H9 (cell line): ENCODE results near the gene FMNL3. TPM values are rescaled to one million over a fixed set of nuclear protein-coding genes. Genes with fewer than 3 reads are reported as not detected.

ENCODE experiments used
- DNase-seq: peaks from one replicate; pipeline ENCODE4 v3.0.0-alpha.2; 2017
- H2AFZ ChIP-seq: one replicate; pipeline ENCODE4 v1.6.1; 2013; ENCODE audit warnings: mild to moderate bottlenecking, low read length, control low read depth, moderate library complexity
- H2AK5ac ChIP-seq: 2 replicates; pipeline ENCODE4 v1.6.1; 2013; ENCODE audit warnings: low read length, control low read depth, mixed read lengths; ENCODE audit not compliant: insufficient read length
- H2BK120ac ChIP-seq: one replicate; pipeline ENCODE4 v1.6.1; 2013; ENCODE audit warnings: low read depth, mild to moderate bottlenecking, low read length, control low read depth, inconsistent platforms; ENCODE audit not compliant: poor library complexity, severe bottlenecking
- H2BK12ac ChIP-seq: 2 replicates; pipeline ENCODE4 v1.6.1; 2013; ENCODE audit warnings: low read length, control low read depth, mixed read lengths, low read depth; ENCODE audit not compliant: insufficient read length
- H2BK15ac ChIP-seq: 2 replicates; pipeline ENCODE4 v1.6.1; 2013; ENCODE audit warnings: low read depth, low read length, control low read depth
- H2BK20ac ChIP-seq: one replicate; pipeline ENCODE4 v1.6.1; 2013; ENCODE audit warnings: low read depth, mild to moderate bottlenecking, low read length, control low read depth, inconsistent platforms; ENCODE audit not compliant: poor library complexity, severe bottlenecking
- H2BK5ac ChIP-seq: 2 replicates; pipeline ENCODE4 v1.6.1; 2013; ENCODE audit warnings: low read length, control low read depth, mixed read lengths; ENCODE audit not compliant: insufficient read length
- H3K14ac ChIP-seq: 2 replicates; pipeline ENCODE4 v1.6.1; 2013; ENCODE audit warnings: low read length, control low read depth; ENCODE audit not compliant: insufficient read depth
- H3K18ac ChIP-seq: 2 replicates; pipeline ENCODE4 v1.6.1; 2013; ENCODE audit warnings: low read depth, mild to moderate bottlenecking, mixed read lengths, low read length, control low read depth; ENCODE audit not compliant: insufficient read length
- H3K23ac ChIP-seq: 2 replicates; pipeline ENCODE4 v1.6.1; 2013; ENCODE audit warnings: low read length, control low read depth, mixed read lengths, low read depth; ENCODE audit not compliant: insufficient read length
- H3K23me2 ChIP-seq: 2 replicates; pipeline ENCODE4 v1.6.1; 2013; ENCODE audit warnings: low read depth, mild to moderate bottlenecking, mixed read lengths, low read length, control low read depth; ENCODE audit not compliant: insufficient read length, poor library complexity, severe bottlenecking
- H3K27ac ChIP-seq: 2 replicates; pipeline ENCODE4 v1.5.1; 2013; ENCODE audit warnings: low read length, control low read depth, mixed read lengths, low read depth; ENCODE audit not compliant: insufficient read length
- H3K27me3 ChIP-seq: 2 replicates; pipeline ENCODE4 v1.6.1; 2013; ENCODE audit warnings: low read length, control low read depth, inconsistent platforms; ENCODE audit not compliant: insufficient read depth
- H3K4ac ChIP-seq: 2 replicates; pipeline ENCODE4 v1.6.1; 2013; ENCODE audit warnings: low read depth, mild to moderate bottlenecking, control low read depth, inconsistent platforms, low read length, moderate library complexity
- H3K4me1 ChIP-seq: 2 replicates; pipeline ENCODE4 v1.6.1; 2013; ENCODE audit warnings: low read length, control low read depth, inconsistent platforms; ENCODE audit not compliant: insufficient read depth
- H3K4me2 ChIP-seq: 2 replicates; pipeline ENCODE4 v1.6.1; 2013; ENCODE audit warnings: low read length, control low read depth, mixed read lengths; ENCODE audit not compliant: insufficient read length, insufficient read depth
- H3K56ac ChIP-seq: 2 replicates; pipeline ENCODE4 v1.6.1; 2013; ENCODE audit warnings: low read depth, mild to moderate bottlenecking, mixed read lengths, low read length, control low read depth; ENCODE audit not compliant: insufficient read length
- H3K79me1 ChIP-seq: 2 replicates; pipeline ENCODE4 v1.6.1; 2013; ENCODE audit warnings: low read depth, mild to moderate bottlenecking, moderate library complexity, low read length, control low read depth, inconsistent platforms; ENCODE audit not compliant: insufficient read depth, poor library complexity, severe bottlenecking
- H3K79me2 ChIP-seq: 2 replicates; pipeline ENCODE4 v1.6.1; 2013; ENCODE audit warnings: low read length, control low read depth, inconsistent platforms; ENCODE audit not compliant: insufficient read depth
- H3K9ac ChIP-seq: 2 replicates; pipeline ENCODE4 v1.6.1; 2013; ENCODE audit warnings: low read length, control low read depth, mixed read lengths; ENCODE audit not compliant: insufficient read length; ENCODE audit errors: extremely low read depth
- H3K9me3 ChIP-seq: one replicate; pipeline ENCODE4 v1.6.1; 2013; ENCODE audit warnings: low read depth, low read length, inconsistent platforms; ENCODE audit not compliant: control insufficient read depth
- H3T11ph ChIP-seq: one replicate; pipeline ENCODE4 v1.6.1; 2013; ENCODE audit warnings: mild to moderate bottlenecking, low read length, control low read depth, inconsistent platforms
- H4K20me1 ChIP-seq: one replicate; pipeline ENCODE4 v1.6.1; 2013; ENCODE audit not compliant: control insufficient read depth, insufficient read length, insufficient read depth
- H4K5ac ChIP-seq: 2 replicates; pipeline ENCODE4 v1.6.1; 2013; ENCODE audit warnings: low read depth, mild to moderate bottlenecking, mixed read lengths, low read length, control low read depth; ENCODE audit not compliant: insufficient read length
- H4K8ac ChIP-seq: replicated peaks from 2 replicates; pipeline ENCODE4 v1.6.1; 2013; ENCODE audit warnings: low read length, control low read depth, mixed read lengths, low read depth; ENCODE audit not compliant: insufficient read length
- H4K91ac ChIP-seq: 2 replicates; pipeline ENCODE4 v1.6.1; 2013; ENCODE audit warnings: low read depth, mild to moderate bottlenecking, moderate library complexity, mixed read lengths, low read length, control low read depth; ENCODE audit not compliant: insufficient read length
- H3K27ac Mint-ChIP-seq, 3 experiments: 2 replicates in 2 of 3; 3 replicates in 1 of 3; pipeline ENCODE4 v1.8.0; 2020 to 2021; ENCODE audit warnings: mixed read lengths in 3 of 3, mild to moderate bottlenecking in 1 of 3, moderate library complexity in 1 of 3
- H3K27me3 Mint-ChIP-seq: 2 replicates; pipeline ENCODE4 v1.8.0; 2021; ENCODE audit warnings: low read depth, mild to moderate bottlenecking, moderate library complexity, mixed read lengths
- H3K36me3 Mint-ChIP-seq, 3 experiments: 2 replicates in 2 of 3; 3 replicates in 1 of 3; pipeline ENCODE4 v1.8.0; 2020 to 2021; ENCODE audit warnings: low read depth in 3 of 3, mixed read lengths in 3 of 3; ENCODE audit not compliant: insufficient read depth in 1 of 3
- H3K4me1 Mint-ChIP-seq, 2 experiments: 2 replicates each; pipeline ENCODE4 v1.8.0; 2020; ENCODE audit warnings: mixed read lengths in 2 of 2
- H3K4me3 Mint-ChIP-seq, 2 experiments: 2 replicates in 1 of 2; 3 replicates in 1 of 2; pipeline ENCODE4 v1.8.0; 2020 to 2021; ENCODE audit warnings: mild to moderate bottlenecking in 2 of 2, mixed read lengths in 2 of 2, moderate library complexity in 1 of 2
- H3K9me3 Mint-ChIP-seq, 2 experiments: 2 replicates in 1 of 2; 3 replicates in 1 of 2; pipeline ENCODE4 v1.8.0; 2020; ENCODE audit warnings: mild to moderate bottlenecking in 2 of 2, mixed read lengths in 2 of 2, moderate library complexity in 1 of 2
- WGBS: extraction: QIAGEN DNeasy Blood & Tissue Kit; methylation state at CpG from one replicate; pipeline ENCODE4 v1.1.7; 2013; ENCODE audit warnings: missing lambda C conversion rate, low lambda C conversion rate, mixed read lengths; ENCODE audit not compliant: insufficient read length; ENCODE audit errors: extremely low coverage; 5-methylcytosine and 5-hydroxymethylcytosine counted together
- total RNA-seq: library from RNA; stranded (reverse); gene quantifications from 2 replicates; pipeline ENCODE4 v1.2.1, GENCODE V29; 2021
- TF ChIP-seq, protein P1 (sequence below): fragments of 200-600 bp; sonication (generic); conservative IDR thresholded peaks from 3 replicates; pipeline ENCODE4 v1.8.0; 2021; ENCODE audit warnings: antibody characterized with exemption, mild to moderate bottlenecking

FMNL3 gene
- total RNA-seq, 1 experiment from 2014 or later, result 22.8 TPM

- no peak overlapping the region for H3K4ac ChIP-seq
- no peak overlapping the region for H3K56ac ChIP-seq
- no peak overlapping the region for H3K23ac ChIP-seq
- H3K9ac ChIP-seq, result peak overlapping the region; percentile 45
- Mint-ChIP-seq H3K27ac (peak overlapping the region; percentile 3 to 91 (median 34); a peak in 6 of 7 replicates), H3K4me1 (peaks cover 20 to 24% of the 10 kb centered on the region in 2 experiments), H3K9me3 (no peaks in the 10 kb centered on the region), H3K36me3 (peaks cover 8 to 33% (median 22%) of the 10 kb centered on the region in 3 experiments; a peak in 6 of 7 replicates), H3K27me3 (no peaks in the 10 kb centered on the region; the same call in none of the 2 replicates), H3K4me3 (no peak overlapping the region; a peak in 2 of 5 replicates)
- H3K18ac ChIP-seq, result peak overlapping the region; percentile 74
- no peak overlapping the region for H2AFZ ChIP-seq
- H2BK120ac ChIP-seq, result no peak overlapping the region
- H4K5ac ChIP-seq, result no peak overlapping the region
- no peaks in the 10 kb centered on the region for H3K79me1 ChIP-seq
- H3K9me3 ChIP-seq, result no peaks in the 10 kb centered on the region
- H3K79me2 ChIP-seq, result no peaks in the 10 kb centered on the region
- no peaks in the 10 kb centered on the region for H4K20me1 ChIP-seq
- no peaks in the 10 kb centered on the region for H3K27me3 ChIP-seq
- no peak overlapping the region for H3T11ph ChIP-seq
- DNase-seq, result peak; percentile 81
- no peak overlapping the region for H2AK5ac ChIP-seq
- H3K4me1 ChIP-seq, result peaks cover 5% of the 10 kb centered on the region; the same call in 1 of the 2 replicates
- H4K8ac ChIP-seq, result no peak overlapping the region
- peaks cover 3% of the 10 kb centered on the region for H3K23me2 ChIP-seq
- peak overlapping the region; percentile 12; the same call in 1 of the 2 replicates for H3K14ac ChIP-seq
- TF ChIP-seq, protein P1, sequence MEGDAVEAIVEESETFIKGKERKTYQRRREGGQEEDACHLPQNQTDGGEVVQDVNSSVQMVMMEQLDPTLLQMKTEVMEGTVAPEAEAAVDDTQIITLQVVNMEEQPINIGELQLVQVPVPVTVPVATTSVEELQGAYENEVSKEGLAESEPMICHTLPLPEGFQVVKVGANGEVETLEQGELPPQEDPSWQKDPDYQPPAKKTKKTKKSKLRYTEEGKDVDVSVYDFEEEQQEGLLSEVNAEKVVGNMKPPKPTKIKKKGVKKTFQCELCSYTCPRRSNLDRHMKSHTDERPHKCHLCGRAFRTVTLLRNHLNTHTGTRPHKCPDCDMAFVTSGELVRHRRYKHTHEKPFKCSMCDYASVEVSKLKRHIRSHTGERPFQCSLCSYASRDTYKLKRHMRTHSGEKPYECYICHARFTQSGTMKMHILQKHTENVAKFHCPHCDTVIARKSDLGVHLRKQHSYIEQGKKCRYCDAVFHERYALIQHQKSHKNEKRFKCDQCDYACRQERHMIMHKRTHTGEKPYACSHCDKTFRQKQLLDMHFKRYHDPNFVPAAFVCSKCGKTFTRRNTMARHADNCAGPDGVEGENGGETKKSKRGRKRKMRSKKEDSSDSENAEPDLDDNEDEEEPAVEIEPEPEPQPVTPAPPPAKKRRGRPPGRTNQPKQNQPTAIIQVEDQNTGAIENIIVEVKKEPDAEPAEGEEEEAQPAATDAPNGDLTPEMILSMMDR, result peak; percentile 72
- H3K4me2 ChIP-seq, result peak overlapping the region; percentile 26
- no peak overlapping the region for H4K91ac ChIP-seq
- H2BK5ac ChIP-seq, result peak overlapping the region; percentile 27
- peak overlapping the region; percentile 63 for H3K27ac ChIP-seq
- WGBS, result no CpG with 5 or more reads among the region's 9 CpGs
- no peak overlapping the region for H2BK20ac ChIP-seq
- no peak overlapping the region for H2BK12ac ChIP-seq
- H2BK15ac ChIP-seq, result no peak overlapping the region
These were observed 70.0 kb downstream of the FMNL3 start for GRCh38 chr12:49636979-49637755.
